H1 (cell line): ENCODE measurements around the gene PI4KA. TPM values are rescaled to one million over a fixed set of nuclear protein-coding genes. Genes with fewer than 3 reads are reported as not detected.

Source experiments
- CREB1 ChIP-seq: IDR thresholded peaks from 2 replicates; pipeline ENCODE4 v1.6.1; 2012; ENCODE audit warnings: inconsistent platforms
- NANOG ChIP-seq: IDR thresholded peaks from 2 replicates; pipeline ENCODE4 v1.6.1; 2011; ENCODE audit warnings: low read length, low read depth, mild to moderate bottlenecking, inconsistent platforms; ENCODE audit not compliant: insufficient read depth, poor library complexity, severe bottlenecking
- POU5F1 ChIP-seq: IDR thresholded peaks from 2 replicates; pipeline ENCODE4 v1.6.1; 2011; ENCODE audit warnings: low read depth, mild to moderate bottlenecking, low read length, moderate library complexity
- RAD21 ChIP-seq, 2 experiments: IDR thresholded peaks in 1 of 2; conservative IDR thresholded peaks in 1 of 2; 2 replicates each; pipeline ENCODE4 v1.6.1; 2011; ENCODE audit warnings: low read depth in 2 of 2, low read length in 2 of 2, improper control_type of control experiment in 1 of 2, inconsistent platforms in 1 of 2, mild to moderate bottlenecking in 1 of 2, moderate library complexity in 1 of 2
- SP1 ChIP-seq: IDR thresholded peaks from 2 replicates; pipeline ENCODE4 v1.6.1; 2011; ENCODE audit warnings: low read depth, low read length
- SP4 ChIP-seq: IDR thresholded peaks from 2 replicates; pipeline ENCODE4 v1.6.1; 2012; ENCODE audit warnings: low read length, inconsistent platforms
- polyA plus RNA-seq, 7 experiments: library from polyadenylated mRNA; depleted of rRNA in 3 of 7; stranded (reverse) in 5 of 7; unstranded in 2 of 7; fragments of >200 nt in 5 of 7; fragments of 200-250 nt in 2 of 7; gene quantifications; 1 replicate in 5 of 7; 2 replicates in 1 of 7; 4 replicates in 1 of 7; pipeline versions ENCODE4 v1.2.1 to v1.2.3, GENCODE V29; 2011 to 2013; ENCODE audit warnings: missing spikeins in 2 of 7, mixed read lengths in 2 of 7
- total RNA-seq: library from RNA; stranded (reverse); fragmentation: NEBNext Ultra II Directional; extraction: Animal tissue kit (Norgen Biotek cat#: 25700); gene quantifications from 2 replicates; pipeline ENCODE4 v1.2.1, GENCODE V29; 2021

PI4KA gene
- total and polyA plus RNA-seq, 2 of the 8 experiments (the other 6 are each of a cell fraction or from before 2014, with no cell fraction given), result 22.5 to 37.7 TPM

DNA sequence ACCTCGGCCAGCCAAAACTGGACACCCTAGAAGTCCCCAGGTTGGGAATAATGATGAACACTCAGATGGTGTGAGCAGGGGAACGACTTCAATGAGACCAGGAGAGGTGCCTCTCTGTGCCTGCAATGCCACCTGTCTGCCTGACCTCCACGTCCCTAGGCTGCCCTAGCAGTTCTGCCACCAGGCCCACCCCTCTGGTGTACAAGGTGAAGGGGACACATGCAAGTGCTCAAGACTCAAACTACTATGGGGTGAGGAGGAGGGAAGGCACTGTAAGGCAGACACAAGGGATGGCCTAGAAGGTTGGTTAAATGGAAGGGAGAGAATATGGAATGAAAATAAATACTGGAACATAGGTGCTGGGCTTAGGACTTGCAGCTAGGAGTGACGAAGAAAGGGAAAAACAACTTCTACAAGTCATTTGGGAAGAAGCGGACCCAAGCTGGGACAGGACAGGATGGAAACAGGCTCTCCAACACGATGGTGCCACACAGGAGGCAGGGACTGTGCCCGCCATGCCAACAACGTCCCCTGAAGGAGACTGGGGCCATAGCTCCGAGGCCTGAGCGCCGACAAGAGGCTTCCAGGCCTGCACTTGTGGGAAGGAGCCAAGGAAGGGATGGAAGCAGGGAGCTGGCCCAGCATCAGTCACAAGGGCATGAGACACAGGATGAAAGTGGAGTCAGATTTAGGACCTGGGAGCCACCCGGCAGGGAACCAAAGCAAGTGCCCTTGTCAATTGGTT, 66.2 kb downstream of the PI4KA start (continued):
- TF ChIP-seq POU5F1 (no peak), SP4 (no peak), NANOG (no peak), CREB1 (no peak), RAD21 (IDR thresholded peaks at IDR 0.05 in 1 of 2, conservative IDR thresholded peaks at IDR 0.05 in 1 of 2; ENCODE audit: low read depth in 2 of 2, low read length in 2 of 2) (no peak), SP1 (no peak)
